HepG2 (cell line): ENCODE data around the gene SCFD2. TPM values are rescaled to one million over a fixed set of nuclear protein-coding genes. Genes with fewer than 3 reads are reported as not detected.
A peak's percentile ranks its signal among the peaks of the same experiment; 100 is the strongest.

Source experiments
- CHD4 ChIP-seq: fragments of 200-600 bp; sonication (generic); IDR thresholded peaks from 2 replicates; pipeline ENCODE4 v1.7.0; 2017; ENCODE audit warnings: mild to moderate bottlenecking, low read length, borderline replicate concordance
- EHMT2 ChIP-seq: fragments of 200-600 bp; sonication (generic); IDR thresholded peaks from 2 replicates; pipeline ENCODE4 v1.7.0; 2017; ENCODE audit warnings: antibody characterized with exemption, low read depth, low read length, borderline replicate concordance
- LCORL ChIP-seq, 2 experiments: fragments of 450-650 bp in 1 of 2; sonication (generic) in 1 of 2; formaldehyde crosslinking in 1 of 2; IDR thresholded peaks; 2 replicates each; pipeline versions ENCODE4 v1.5.0 to v1.6.1; 2017 to 2020; ENCODE audit warnings: antibody characterized with exemption in 1 of 2, missing genetic modification reagents in 1 of 2
- SCMH1 ChIP-seq: sonication (generic); formaldehyde crosslinking; IDR thresholded peaks from 2 replicates; pipeline ENCODE4 v1.9.0; 2021; ENCODE audit warnings: missing genetic modification reagents, mild to moderate bottlenecking, borderline replicate concordance
- SP4 ChIP-seq: sonication (generic); formaldehyde crosslinking; IDR thresholded peaks from 2 replicates; pipeline ENCODE4 v1.8.1; 2023; ENCODE audit warnings: mild to moderate bottlenecking, missing genetic modification reagents
- ZFP62 ChIP-seq: sonication (generic); formaldehyde crosslinking; IDR thresholded peaks from 2 replicates; pipeline ENCODE4 v1.4.0; 2020; ENCODE audit warnings: missing genetic modification reagents
- ZNF256 ChIP-seq: sonication (generic); formaldehyde crosslinking; conservative IDR thresholded peaks from 2 replicates; pipeline ENCODE4 v1.4.0; 2020; ENCODE audit warnings: missing genetic modification reagents
- ZNF260 ChIP-seq: sonication (generic); formaldehyde crosslinking; IDR thresholded peaks from 2 replicates; pipeline ENCODE4 v1.4.0; 2020; ENCODE audit warnings: missing genetic modification reagents, low read depth, mild to moderate bottlenecking, borderline replicate concordance
- ZNF329 ChIP-seq: sonication (generic); formaldehyde crosslinking; IDR thresholded peaks from 2 replicates; pipeline ENCODE4 v1.9.0; 2021; ENCODE audit warnings: low read depth, mild to moderate bottlenecking, missing genetic modification reagents
- ZNF572 ChIP-seq: sonication (generic); formaldehyde crosslinking; IDR thresholded peaks from 2 replicates; pipeline ENCODE4 v1.5.1; 2020; ENCODE audit warnings: mild to moderate bottlenecking, missing genetic modification reagents
- ZNF589 ChIP-seq: sonication (generic); formaldehyde crosslinking; conservative IDR thresholded peaks from 2 replicates; pipeline ENCODE4 v1.8.0; 2022; ENCODE audit warnings: mild to moderate bottlenecking, moderate library complexity, missing genetic modification reagents
- ZNF709 ChIP-seq: sonication (generic); formaldehyde crosslinking; IDR thresholded peaks from 2 replicates; pipeline ENCODE4 v1.5.0; 2020; ENCODE audit warnings: mild to moderate bottlenecking, missing genetic modification reagents
- polyA plus RNA-seq, 8 experiments: library from polyadenylated mRNA; depleted of rRNA in 3 of 8; stranded (reverse) in 7 of 8; unstranded in 1 of 8; fragments of >200 nt; fragmentation: Illumina TruSeq in 4 of 8; extraction: Trizol in 4 of 8; gene quantifications; 2 replicates each; pipeline versions ENCODE4 v1.2.1 to v1.2.3, GENCODE V29; 2011 to 2016; ENCODE audit warnings: low read depth in 4 of 8, missing spikeins in 1 of 8, mixed read lengths in 1 of 8; ENCODE audit not compliant: insufficient read depth in 1 of 8
- total RNA-seq, 5 experiments: library from RNA; depleted of rRNA; stranded (reverse); fragments of >200 nt; fragmentation: Illumina TruSeq; extraction: Trizol; gene quantifications; 2 replicates each; pipeline ENCODE4 v1.2.3, GENCODE V29; 2016; ENCODE audit warnings: low read depth in 1 of 5
- TF ChIP-seq, protein P1 (sequence below): sonication (generic); formaldehyde crosslinking; IDR thresholded peaks from 2 replicates; pipeline ENCODE4 v1.5.1; 2020; ENCODE audit warnings: mild to moderate bottlenecking, missing genetic modification reagents, moderate library complexity
- TF ChIP-seq, protein P2 (sequence below): sonication (generic); formaldehyde crosslinking; IDR thresholded peaks from 2 replicates; pipeline ENCODE4 v1.8.0; 2023; ENCODE audit warnings: mild to moderate bottlenecking, missing genetic modification reagents
- TF ChIP-seq, protein P3 (sequence below): IDR thresholded peaks from 2 replicates; pipeline ENCODE4 v1.6.1; 2016; ENCODE audit warnings: low read depth, control low read depth
- TF ChIP-seq, protein P4 (sequence below), 2 experiments: sonication (generic) in 1 of 2; formaldehyde crosslinking in 1 of 2; IDR thresholded peaks; 2 replicates each; pipeline versions ENCODE4 v1.4.0 to v1.6.1; 2018 to 2020; ENCODE audit warnings: missing genetic modification reagents in 2 of 2, borderline replicate concordance in 1 of 2, low read depth in 1 of 2, mild to moderate bottlenecking in 1 of 2, missing biosample characterization in 1 of 2

SCFD2 gene
- total and polyA plus RNA-seq, 2 of the 13 experiments (the other 11 are each of a cell fraction or from before 2014, with no cell fraction given), result 4.6 to 15.6 TPM

DNA sequence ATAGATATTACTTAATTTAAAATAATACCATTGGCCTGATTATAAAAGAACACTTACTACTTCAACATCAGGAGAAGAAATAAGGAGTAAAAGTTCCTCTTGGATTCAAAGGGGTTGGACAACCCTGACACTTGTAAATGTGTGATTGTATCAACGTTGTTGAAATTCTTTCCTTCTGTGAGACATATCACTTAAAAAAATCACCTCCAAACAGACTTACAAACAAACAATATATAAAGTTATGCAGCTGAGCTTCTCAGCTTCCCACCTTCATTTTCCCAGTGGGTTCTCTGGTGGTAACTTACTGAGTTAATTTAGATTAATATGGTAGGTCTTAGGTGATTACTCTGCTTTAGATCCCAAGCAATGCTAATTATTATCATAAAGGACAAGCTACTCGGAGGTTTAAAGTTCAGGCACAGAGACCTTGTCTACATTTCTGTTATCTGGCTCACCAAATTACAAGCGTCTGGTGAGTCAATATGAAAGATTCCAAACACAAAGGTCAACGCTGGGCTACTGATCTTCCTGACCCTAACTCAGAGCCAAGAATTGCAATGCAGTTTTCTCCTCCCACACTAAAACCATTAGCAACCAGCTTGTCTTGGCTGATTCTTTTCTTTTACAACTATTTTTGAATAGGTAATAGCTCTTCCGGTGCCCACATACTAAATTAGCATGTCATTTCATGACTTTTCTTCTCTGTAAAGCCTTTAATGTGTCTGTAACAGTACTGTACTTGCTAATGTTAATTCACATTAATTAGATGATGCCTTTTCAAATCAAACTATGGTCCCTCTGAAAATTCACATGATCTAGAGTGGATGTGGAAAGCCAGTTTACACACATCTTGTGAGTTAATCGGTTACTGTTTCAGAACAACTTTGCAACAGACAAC is 346.1 kb downstream of the SCFD2 start (continued):
- no peak for TF ChIP-seq LCORL (IDR thresholded peaks at IDR 0.05)
- TF ChIP-seq LCORL (CRISPR knock-in tag; IDR thresholded peaks at IDR 0.05), result peak; percentile 73
- no peak for TF ChIP-seq SP4 (CRISPR knock-in tag)
- no peak for TF ChIP-seq ZNF709
- TF ChIP-seq, protein P1, sequence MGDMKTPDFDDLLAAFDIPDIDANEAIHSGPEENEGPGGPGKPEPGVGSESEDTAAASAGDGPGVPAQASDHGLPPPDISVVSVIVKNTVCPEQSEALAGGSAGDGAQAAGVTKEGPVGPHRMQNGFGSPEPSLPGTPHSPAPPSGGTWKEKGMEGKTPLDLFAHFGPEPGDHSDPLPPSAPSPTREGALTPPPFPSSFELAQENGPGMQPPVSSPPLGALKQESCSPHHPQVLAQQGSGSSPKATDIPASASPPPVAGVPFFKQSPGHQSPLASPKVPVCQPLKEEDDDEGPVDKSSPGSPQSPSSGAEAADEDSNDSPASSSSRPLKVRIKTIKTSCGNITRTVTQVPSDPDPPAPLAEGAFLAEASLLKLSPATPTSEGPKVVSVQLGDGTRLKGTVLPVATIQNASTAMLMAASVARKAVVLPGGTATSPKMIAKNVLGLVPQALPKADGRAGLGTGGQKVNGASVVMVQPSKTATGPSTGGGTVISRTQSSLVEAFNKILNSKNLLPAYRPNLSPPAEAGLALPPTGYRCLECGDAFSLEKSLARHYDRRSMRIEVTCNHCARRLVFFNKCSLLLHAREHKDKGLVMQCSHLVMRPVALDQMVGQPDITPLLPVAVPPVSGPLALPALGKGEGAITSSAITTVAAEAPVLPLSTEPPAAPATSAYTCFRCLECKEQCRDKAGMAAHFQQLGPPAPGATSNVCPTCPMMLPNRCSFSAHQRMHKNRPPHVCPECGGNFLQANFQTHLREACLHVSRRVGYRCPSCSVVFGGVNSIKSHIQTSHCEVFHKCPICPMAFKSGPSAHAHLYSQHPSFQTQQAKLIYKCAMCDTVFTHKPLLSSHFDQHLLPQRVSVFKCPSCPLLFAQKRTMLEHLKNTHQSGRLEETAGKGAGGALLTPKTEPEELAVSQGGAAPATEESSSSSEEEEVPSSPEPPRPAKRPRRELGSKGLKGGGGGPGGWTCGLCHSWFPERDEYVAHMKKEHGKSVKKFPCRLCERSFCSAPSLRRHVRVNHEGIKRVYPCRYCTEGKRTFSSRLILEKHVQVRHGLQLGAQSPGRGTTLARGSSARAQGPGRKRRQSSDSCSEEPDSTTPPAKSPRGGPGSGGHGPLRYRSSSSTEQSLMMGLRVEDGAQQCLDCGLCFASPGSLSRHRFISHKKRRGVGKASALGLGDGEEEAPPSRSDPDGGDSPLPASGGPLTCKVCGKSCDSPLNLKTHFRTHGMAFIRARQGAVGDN (CRISPR knock-in tag), result no peak
- no peak for TF ChIP-seq ZNF256 (CRISPR knock-in tag)
- no peak for TF ChIP-seq ZNF589
- TF ChIP-seq, protein P2, sequence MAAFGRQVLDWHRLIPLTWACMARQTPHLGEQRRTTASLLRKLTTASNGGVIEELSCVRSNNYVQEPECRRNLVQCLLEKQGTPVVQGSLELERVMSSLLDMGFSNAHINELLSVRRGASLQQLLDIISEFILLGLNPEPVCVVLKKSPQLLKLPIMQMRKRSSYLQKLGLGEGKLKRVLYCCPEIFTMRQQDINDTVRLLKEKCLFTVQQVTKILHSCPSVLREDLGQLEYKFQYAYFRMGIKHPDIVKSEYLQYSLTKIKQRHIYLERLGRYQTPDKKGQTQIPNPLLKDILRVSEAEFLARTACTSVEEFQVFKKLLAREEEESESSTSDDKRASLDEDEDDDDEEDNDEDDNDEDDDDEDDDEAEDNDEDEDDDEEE, result no peak
- TF ChIP-seq ZFP62 (CRISPR knock-in tag), result no peak
- TF ChIP-seq EHMT2, result peak; percentile 77; the same call in 1 of the 2 replicates
- TF ChIP-seq, protein P3, sequence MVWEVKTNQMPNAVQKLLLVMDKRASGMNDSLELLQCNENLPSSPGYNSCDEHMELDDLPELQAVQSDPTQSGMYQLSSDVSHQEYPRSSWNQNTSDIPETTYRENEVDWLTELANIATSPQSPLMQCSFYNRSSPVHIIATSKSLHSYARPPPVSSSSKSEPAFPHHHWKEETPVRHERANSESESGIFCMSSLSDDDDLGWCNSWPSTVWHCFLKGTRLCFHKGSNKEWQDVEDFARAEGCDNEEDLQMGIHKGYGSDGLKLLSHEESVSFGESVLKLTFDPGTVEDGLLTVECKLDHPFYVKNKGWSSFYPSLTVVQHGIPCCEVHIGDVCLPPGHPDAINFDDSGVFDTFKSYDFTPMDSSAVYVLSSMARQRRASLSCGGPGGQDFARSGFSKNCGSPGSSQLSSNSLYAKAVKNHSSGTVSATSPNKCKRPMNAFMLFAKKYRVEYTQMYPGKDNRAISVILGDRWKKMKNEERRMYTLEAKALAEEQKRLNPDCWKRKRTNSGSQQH (CRISPR knock-in tag), result no peak
- TF ChIP-seq ZNF329 (CRISPR knock-in tag), result no peak
- TF ChIP-seq CHD4, result peak; percentile 54; the same call in 1 of the 2 replicates
- no peak for TF ChIP-seq ZNF260 (CRISPR knock-in tag)
- TF ChIP-seq, protein P4, sequence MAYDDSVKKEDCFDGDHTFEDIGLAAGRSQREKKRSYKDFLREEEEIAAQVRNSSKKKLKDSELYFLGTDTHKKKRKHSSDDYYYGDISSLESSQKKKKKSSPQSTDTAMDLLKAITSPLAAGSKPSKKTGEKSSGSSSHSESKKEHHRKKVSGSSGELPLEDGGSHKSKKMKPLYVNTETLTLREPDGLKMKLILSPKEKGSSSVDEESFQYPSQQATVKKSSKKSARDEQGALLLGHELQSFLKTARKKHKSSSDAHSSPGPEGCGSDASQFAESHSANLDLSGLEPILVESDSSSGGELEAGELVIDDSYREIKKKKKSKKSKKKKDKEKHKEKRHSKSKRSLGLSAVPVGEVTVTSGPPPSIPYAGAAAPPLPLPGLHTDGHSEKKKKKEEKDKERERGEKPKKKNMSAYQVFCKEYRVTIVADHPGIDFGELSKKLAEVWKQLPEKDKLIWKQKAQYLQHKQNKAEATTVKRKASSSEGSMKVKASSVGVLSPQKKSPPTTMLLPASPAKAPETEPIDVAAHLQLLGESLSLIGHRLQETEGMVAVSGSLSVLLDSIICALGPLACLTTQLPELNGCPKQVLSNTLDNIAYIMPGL (CRISPR knock-in tag; IDR thresholded peaks at IDR 0.05; ENCODE audit: borderline replicate concordance in 1 of 2, low read depth in 1 of 2), result 0 out of 4 replicates have a peak, but pooled peaks of 1 of the 2 experiments have one; percentile 40
- TF ChIP-seq ZNF572 (CRISPR knock-in tag), result no peak
- TF ChIP-seq SCMH1 (CRISPR knock-in tag), result no peak
